ENCODE results near the gene IFIH1.

Gene IFIH1

DNA sequence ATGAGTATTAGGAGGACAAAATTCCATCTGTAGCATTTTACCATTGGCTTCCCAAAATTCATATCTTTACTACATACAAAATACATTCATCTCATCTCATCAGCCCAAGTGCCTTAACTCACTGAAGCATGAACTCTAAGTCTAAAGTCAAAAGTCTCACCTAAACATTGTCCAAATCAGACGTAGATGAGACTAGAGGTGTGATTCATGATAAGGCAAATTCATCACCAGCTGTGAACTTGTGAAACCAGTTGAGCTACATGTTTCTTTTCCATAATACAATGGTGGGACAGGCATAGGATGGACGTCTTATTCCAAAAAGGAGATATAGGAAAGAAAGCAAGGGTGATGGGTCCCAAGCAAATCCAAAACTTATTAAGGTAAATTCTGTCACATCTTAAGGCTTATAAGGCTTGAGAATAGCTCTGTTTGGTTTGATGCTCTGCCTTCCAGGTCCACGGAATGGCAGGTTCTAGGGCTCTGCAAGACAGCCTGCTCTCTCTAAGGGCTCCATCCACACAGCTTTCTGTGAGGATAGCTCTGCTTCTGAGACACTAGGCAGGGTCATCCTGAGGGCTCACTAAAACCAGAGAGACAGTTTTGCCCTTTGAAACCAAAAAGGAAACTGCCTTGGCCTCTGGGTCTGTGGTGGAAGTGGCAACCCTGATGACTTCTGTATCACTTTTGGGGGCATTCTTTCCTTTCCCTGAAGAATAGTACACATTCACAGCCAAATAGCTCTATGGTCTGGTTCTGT lies 9.6 kb downstream of the IFIH1 start:
- DNase-seq = no peak

DNA sequence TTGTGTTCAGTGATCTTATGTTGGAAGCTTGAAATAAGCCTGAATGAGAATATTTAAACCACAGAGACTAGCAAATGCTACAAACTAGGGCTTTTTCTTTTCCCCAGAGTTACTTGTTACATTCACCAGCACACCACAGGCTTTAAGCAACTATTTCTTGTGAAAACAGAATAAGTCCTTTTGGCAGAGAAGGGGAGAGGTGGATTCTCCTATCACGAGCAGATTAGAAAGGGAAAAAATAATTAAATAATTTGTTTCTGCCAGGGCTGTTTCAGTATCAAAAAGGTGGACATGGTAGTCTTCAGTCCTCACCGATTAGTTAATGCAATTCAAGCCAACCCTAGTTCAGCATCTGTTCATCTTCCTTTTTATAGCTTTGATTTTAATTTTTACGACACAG lies 12.6 kb downstream of the IFIH1 start:
- DNase-seq = no peak

DNA sequence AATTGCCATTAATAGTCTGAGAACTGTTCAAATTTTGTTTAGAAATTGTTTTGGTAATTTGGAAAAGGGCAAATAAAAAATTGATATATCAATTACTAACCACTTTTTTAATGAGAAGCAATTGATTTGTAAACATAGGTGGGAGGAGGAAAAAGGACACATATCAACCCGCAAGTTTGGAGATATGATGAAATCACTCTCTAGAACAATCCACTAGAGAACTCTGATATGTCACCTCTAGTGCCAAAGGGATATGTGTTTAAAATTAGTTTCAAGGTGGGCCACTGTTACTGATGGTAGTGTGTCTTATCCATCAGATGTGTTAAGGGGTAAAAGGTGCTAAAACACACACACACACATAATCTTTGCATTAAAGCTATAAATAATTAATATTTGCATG lies 16.6 kb downstream of the IFIH1 start:
- DNase-seq = no peak

DNA sequence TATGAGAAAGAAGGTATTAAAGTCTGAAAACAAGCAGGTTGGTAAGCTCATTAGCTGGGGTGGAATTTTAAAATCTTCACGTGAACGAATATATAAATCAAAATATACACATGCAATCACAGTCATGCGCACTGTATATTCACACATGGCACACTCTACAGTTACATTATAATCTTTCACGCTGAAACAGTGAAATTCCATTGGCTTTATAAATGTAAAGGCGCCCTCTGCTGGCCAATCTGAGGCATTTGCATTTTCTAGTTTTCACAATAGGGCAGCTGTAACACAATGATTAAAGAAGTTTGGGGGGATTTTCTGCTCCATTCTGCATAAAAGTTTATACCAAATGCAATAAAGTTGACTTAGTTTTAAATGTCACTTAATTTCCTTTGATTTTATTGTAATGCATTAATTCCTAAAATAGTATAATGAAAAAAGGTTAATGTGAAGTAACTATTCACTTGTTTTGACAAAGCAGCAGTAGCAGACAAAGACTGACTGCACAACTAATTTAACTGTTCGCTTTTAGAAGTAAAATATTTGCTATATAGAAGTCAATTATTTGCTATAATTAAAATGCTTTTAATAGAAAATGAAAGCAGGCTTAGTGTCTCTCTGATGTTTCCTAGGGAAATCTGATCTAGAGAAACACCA lies 17.2 kb downstream of the IFIH1 start:
- peak; percentile 54 to 83 for DNase-seq

DNA sequence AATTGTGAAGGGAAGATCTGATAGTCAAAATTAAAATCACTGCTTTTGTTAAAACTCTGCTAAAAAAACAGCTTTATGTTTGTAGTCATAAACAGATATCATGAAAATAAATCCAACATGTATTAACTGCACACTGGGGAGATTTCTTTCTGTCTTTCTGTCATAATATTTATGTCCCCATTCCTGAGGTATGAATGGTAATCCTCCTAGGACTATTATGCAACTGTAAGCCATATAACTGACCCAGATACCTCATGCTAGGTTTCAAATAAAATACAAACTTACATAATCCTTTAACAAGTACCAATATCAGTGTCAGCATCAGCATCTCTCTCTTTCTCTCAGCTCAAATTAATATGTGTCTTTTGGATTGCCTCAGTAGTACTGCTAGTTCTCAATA lies 18.2 kb downstream of the IFIH1 start:
- DNase-seq = no peak

DNA sequence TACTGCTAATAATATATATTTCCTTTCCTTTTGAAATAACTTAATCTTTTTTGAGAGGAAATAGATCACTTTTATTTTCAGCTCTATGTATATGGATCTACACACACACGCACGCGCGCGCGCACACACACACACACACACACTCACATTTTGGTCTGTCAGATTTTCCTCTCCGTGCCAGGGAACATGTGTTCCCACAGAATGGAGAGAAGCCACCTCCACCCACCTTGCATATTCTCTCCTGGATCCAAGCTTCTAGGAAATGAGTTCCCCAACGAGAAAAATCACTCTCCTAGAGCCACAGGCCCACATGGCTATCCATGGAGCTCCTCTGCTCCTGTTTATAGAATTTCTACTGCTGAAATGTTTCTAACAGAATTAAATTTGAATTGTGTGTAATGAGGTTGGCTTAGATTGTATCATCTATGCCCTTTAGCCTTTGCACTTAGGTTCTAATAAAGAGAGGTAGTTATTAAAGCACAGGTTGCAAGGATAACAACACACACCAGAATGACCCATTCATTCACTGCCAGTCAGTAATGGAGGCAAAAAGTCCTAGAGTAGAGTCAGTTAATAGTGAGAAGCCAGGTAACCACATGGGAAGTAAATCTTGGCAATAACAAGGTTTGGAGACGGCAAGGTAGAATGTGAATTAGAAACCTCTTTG lies 19.7 kb downstream of the IFIH1 start:
- no peak for DNase-seq

DNA sequence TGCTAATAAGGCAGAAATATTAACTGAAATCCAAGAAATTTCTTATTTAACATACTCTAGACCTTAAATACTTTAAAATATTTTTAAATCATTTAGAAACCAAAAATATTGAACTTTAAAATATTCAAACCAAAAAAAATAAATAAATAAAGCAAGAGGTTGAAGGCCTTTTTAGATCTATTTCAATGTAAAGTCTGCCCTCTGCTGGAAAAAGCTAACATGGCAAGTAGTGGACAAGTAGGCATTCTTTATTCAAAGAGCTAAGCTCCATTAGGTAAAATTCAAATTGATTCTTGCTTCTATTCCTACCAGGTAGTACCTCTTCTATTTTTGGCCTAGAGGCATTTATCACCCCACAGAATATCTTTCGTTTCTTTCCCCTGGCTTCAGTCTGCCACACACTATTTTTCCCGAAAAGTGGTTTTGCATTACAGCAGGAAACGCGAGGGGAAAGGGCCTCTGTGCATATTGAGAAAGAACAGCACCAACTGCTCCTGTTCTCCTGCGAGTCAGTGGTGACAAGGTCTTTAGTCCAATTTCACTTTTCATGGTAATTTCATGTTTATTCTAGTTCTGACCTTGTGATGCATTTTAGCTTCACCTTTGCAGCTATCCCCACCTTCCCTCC lies 20.4 kb downstream of the IFIH1 start:
- peak; percentile 65 to 84 for DNase-seq

DNA sequence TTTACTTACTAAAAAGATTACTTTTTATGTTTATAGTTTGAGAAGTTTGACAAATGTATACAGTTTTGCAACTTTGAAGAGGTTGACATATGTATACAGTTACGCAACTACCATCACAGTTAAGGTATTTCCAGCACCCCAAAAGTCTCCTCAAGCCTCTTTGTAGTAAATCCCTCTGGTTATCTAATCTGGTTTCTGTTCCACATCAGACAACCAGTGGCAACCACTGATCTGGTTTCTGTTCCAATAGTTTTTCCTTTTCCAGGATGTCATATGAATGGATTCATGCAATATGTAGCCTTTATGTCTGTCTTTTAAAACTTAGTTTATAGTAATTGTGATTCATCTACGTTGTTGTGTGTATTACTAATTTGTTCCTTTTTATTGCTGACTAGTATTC lies 23.5 kb downstream of the IFIH1 start:
- no peak for DNase-seq

DNA sequence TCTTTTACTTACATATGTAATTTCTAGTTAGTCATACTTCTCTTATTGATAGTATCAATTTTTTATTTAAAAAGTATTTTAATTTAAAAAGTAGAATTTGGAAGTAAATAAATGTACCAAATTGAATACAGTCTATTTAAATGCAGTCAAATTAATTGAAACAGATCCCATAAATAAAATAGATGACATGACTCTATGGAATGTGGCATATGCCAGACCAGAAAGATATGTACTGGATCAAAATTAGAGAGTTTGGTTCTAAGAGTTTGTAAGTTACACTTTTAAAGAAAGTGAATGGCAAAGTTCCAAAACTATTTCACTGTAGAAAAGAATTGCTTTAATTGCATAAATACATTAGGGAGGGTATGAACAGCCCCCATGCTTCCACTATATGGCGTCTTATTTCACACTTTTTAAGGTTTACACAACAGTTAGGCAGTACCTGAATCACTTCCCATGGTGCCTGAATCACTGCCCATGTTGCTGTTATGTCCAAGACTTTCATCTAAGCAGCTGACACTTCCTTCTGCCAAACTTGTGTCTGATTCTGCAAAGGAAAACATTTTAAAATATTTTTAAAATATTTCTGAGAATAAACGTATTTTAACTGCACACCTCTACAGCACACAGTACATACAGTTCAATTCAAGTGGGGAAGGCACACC lies 25.2 kb downstream of the IFIH1 start:
- DNase-seq = no peak

DNA sequence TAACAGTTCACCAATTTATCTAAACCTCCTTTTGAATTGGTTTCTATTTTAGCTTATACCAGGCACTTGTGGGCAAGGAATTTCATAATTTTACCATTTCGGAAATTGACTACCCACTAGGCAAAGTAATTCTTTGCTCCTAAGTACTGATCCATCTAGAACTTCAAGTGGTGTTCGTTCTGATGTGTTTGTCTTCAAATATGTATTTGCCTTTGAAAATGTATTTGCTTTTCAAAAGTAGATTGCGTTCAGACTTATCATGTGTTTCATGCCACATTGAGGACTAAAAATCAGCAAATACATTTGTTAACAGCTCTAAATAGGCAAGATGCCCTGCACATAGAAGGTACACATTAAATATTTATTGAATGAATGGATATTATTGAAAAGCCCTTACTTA lies 26.7 kb downstream of the IFIH1 start:
- no peak for DNase-seq

DNA sequence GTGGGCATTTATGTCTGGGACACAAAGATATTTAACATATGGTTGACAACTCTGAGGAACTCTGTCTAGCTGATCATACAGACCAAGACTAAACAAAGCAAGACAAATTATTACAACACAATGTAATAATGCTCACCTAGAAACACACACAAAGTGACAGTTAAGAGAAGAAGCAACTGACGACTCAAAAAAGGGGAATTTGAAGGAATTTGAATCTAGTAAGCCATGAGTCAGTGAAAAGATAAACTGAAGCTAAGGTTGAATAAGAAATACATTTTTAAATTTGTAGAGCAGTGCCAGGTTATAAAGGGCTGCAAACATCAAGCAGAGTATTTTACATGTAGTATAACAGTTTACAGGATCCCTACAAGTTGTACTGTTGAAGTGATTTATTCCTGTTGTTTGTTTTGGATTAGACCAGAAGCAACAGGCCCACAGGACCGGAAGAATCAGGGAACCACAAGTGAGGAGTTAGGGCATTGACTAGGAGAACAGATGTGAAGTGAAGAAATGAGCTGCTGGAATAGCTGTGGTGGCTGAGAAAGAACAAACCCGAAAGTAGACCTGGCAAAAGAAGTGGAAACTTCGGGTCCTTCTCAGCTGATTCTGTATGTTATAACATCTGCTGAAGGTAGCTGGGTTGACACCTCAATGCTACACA lies 35.6 kb downstream of the IFIH1 start:
- no peak for DNase-seq

DNA sequence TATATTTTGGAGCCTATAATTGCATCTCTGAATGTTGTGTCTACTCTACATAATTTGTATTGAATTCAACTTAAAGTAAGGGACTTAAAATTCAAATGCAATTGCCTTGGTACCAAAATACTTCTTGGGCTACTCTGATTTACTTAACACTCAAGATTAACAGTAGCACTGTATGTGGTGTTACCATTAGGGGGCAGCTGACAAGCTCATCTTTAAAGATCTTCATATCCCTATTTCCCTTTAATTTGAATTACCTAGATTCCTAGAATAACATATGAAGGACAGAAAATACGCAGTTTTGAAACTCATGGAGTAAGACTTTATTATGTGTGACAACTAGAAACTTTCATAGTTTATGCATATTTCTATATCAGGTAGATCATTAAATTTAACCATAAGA lies 37.8 kb downstream of the IFIH1 start:
- no peak for DNase-seq

DNA sequence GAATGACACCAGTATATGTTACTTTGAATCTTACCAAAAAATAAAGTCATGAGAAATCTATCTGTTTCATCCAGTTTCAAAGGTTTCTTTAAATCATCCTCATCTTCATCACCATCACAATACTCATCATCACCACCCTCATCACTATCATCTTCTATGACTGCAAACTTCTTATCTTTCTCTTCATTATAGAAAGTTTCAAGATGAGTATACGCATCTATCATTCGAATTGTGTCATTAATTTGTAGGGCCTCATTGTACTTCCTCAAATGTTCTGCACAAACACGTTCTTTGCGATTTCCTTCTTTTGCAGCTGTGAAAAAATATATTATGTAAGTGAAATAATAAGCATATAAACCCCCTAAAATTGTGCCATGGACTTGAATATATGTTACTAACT lies 41.1 kb downstream of the IFIH1 start:
- no peak for DNase-seq

DNA sequence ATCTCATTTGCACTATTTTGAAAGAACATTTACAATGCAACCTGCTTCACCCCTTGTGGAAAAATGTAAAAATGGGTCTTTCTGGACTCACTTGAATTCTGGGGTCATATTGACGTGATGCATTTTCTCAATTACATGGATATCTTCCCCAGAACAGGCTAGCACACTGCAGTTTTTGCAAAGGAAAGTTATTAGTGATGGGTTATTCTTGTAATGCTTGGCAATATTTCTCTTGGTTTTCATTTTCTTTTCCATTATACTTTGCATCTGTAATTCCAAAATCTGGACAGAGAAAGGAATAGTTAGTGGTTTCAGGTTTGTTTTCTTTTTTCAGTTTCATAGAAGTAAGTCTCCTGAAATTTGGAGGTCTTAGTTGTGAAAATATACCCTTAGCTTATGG lies 50.5 kb downstream of the IFIH1 start:
- DNase-seq = no peak

DNA sequence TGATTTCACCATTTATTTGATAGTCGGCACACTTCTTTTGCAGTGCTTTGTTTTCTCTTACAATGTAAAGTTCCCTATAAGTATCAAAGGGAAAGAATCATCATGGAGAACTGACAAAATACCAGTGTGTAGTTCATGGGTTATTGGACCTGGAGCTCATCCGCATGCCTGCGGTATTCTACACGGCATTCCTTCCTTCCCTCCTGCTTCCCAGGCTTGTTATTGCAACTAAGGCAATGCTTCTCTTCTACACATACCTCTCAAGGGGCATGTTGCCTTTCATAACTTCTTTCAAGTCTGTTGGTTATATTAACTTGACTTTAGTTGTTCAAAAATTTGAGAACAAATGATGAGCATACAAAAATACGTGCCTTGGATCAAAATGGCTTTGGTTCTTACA lies 51.0 kb downstream of the IFIH1 start:
- DNase-seq = no peak

DNA sequence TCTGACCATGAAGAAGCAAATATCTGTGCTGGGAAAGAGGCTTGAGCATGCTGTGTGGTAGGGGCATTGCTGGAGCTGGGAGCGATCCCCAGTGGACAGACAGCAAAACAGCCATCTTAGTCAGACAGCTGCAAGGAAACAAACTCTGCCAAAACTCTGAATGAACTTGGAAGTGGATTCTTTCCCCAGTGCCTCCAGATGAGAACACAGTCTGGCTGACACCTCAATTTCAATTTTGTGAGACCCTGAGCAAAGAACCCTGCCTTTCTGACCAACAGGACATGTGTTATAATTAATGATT lies 52.1 kb downstream of the IFIH1 start:
- no peak for DNase-seq

DNA sequence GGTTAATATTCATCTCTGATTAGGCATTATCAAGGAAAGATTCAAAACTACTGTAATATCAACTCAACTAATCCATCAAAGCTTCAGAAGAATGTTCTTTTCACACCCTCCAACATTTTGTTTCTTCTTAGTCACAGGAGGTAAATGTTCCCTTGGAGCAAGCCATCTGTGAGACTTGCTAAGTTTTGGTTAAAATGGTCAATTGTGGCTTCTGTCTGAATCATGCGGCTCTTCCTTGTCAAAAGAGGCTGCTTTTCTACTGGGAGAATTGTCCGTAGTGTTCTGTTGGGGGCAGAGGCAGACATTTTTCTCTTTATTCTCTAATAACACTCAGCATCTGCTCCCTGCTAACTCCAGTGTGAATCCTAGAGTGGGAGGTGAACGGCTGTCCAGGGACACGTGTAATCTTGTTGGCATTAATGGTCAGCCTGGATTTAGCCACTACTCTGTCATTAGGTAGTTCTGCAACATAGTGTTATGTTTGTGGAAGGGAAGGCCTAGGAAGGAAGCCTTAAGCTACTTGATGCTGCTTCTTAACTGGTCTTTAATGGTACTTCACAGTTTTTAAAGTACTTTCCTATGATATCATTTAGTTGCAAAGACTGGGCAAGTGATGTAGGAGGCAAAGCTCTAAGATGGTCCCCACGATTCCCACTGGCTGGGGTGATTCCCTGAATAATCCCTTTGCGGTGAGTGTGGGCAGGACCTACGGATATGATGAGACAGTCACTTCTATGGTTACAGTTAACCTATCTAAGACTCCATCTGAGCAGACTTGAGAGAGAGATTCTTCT lies 52.6 kb downstream of the IFIH1 start:
- DNase-seq = no peak

DNA sequence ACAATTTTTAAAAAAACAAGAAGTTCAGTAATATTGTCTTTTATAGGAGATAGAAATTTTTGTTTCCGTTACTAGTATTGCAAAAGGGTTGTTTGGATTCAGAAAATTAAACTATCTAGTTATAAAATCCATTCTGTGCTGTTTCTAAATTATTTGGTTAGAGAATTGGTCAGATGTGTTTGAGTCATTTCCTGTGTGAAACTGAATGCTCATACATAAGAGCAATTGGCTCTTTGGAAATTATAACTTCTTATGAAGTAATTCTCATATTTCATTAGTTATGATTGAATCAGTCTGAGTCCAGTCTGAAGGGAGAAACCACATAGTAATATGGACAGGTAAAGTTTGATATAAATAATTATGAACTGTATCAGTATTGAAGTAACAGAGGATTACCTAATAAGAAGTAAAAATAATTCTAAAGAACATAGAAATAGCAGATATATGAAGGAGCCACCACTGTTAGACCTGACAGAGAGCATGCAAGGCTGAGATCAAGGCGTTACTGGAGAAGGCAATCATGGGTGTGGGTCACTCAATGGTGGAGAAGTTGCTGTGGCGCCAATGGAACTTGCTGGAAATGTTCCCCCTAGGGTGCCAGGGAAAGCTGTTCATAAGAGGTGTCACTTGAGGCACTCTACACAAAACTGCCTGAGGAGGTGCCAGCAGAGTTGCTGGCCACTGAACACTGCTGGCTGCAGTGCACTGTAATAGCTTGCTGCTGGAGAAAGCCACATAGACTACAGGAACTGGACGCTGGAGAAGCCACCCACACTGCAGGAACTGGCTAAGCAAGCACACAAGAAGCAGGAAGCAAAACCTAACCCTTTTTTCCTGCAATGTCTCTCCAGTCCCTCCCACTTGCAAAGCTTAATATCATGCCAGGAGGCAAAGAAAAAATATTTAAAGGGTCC lies 57.2 kb downstream of the IFIH1 start:
- DNase-seq = no peak

DNA sequence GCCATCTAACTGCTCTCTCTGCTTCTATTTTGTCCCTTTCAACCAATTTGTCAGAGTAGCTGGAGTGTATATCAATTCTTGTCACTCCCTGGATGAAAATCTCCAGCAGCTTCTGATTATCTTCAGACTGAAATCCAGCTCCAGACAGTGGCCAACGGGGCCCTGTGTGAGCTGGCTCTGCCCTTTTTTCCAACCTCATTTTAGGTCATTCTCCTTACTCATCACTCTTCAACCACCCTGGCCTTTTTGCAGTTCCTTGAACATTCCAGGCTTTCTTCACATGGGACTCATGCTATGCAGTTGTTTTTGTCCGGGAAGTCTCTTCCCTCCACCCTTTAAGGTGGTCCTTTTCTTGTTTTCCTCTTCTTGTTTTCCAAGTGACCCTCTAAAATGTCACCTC lies 59.8 kb downstream of the IFIH1 start:
- no peak for DNase-seq

DNA sequence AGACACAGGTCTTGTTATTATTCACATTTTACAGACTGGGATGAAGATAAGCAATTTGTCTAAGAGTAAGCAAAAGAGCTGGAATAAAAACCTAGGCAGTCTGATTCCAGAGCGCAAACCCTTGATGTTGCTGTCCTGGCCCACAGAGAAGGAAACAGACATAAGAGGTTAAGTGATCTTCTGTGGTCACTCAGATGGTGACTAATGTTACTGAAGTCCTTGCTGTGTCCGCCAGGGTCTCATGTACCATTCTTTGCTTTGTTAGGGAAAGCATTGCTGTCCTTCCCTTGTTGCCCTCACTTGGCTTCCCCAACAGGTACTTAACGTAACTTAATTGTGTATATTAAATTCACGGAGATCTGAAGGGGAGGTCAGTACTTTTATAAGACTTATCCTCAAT lies 60.3 kb downstream of the IFIH1 start:
- DNase-seq = no peak

DNA sequence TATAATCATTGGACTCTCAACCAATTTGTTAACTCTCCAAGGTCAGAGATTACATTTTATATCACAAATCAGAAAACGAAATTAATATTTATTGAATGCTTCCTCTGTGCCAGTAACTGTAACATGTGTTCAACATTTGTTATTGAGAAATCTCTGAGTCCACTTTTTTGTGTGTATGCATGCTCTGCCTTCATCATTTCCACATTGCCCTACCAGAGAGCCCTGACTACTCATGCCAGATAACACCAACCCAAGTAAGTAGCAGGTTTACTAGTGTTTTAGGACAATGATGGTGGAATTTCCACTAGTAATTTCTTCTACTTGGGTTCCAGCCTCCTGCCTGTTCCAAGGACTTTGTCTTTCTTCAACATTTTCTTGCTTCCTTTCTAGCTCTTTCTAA lies 61.1 kb downstream of the IFIH1 start:
- DNase-seq = no peak

Measured in NCI-H446 (cell line).